Upper lobe of right lung (tissue), 1 donor: Measurements from ENCODE around the gene SACM1L. TPM values are rescaled to one million over a fixed set of nuclear protein-coding genes. Genes with fewer than 3 reads are reported as not detected.
"Not testable (repeated sequence)": the region's sequence is repeated elsewhere in the genome, so short reads cannot be mapped to it uniquely, and the experiment has no call there.

Source experiments
- ATAC-seq: fragments of 200-7000 bp; cut with Tn5 transposase; one replicate; pipeline ENCODE4 v1.9.1; 2020; ENCODE audit warnings: mild to moderate bottlenecking, moderate library complexity
- DNase-seq: peaks from one replicate; pipeline ENCODE4 v3.0.0-alpha.2; 2020
- H3K27ac ChIP-seq: fragments of 200-600 bp; one replicate; pipeline ENCODE4 v1.8.0; 2022
- H3K27me3 ChIP-seq: fragments of 200-600 bp; one replicate; pipeline ENCODE4 v1.8.0; 2022; ENCODE audit warnings: mild to moderate bottlenecking
- H3K36me3 ChIP-seq: fragments of 200-600 bp; one replicate; pipeline ENCODE4 v1.8.0; 2022
- H3K4me1 ChIP-seq: fragments of 200-600 bp; one replicate; pipeline ENCODE4 v1.8.0; 2022
- H3K4me3 ChIP-seq: fragments of 200-600 bp; one replicate; pipeline ENCODE4 v1.8.0; 2022; ENCODE audit warnings: mild to moderate bottlenecking
- H3K9me3 ChIP-seq: fragments of 200-600 bp; one replicate; pipeline ENCODE4 v1.8.0; 2022
- intact Hi-C: fragments of 100-400 bp; cut with DNase I; formaldehyde crosslinking; loops from one replicate; pipeline ENCODE4 v1.11.0; 2022
- total RNA-seq: library from RNA; stranded (reverse); fragmentation: NEBNext Ultra II Directional; extraction: Animal tissue kit (Norgen Biotek cat#: 25700); gene quantifications from one replicate; pipeline ENCODE4 v1.2.1, GENCODE V29; 2021
- TF ChIP-seq, protein P1 (sequence below): fragments of 200-600 bp; IDR thresholded peaks from one replicate; pipeline ENCODE4 v1.8.0; 2022; ENCODE audit warnings: antibody characterized with exemption
- donor health status: DM: no; HTN: yes; CAD: no; lungs with severe emphysema.

Gene SACM1L
- total RNA-seq, 1 donor from 2014 or later = 77.1 TPM

GRCh38 chr3:45746165-45746776, 57.1 kb downstream of the SACM1L start:
- intact Hi-C loops = no loop called here
- H3K4me3 ChIP-seq = no peak overlapping the region
- peak; percentile 49 for ATAC-seq
- H3K36me3 ChIP-seq = peaks cover 50% of the 10 kb centered on the region
- H3K4me1 ChIP-seq = no peaks in the 10 kb centered on the region
- H3K9me3 ChIP-seq = no peaks in the 10 kb centered on the region
- H3K27me3 ChIP-seq = no peaks in the 10 kb centered on the region
- no peak for DNase-seq
- TF ChIP-seq, protein P1, sequence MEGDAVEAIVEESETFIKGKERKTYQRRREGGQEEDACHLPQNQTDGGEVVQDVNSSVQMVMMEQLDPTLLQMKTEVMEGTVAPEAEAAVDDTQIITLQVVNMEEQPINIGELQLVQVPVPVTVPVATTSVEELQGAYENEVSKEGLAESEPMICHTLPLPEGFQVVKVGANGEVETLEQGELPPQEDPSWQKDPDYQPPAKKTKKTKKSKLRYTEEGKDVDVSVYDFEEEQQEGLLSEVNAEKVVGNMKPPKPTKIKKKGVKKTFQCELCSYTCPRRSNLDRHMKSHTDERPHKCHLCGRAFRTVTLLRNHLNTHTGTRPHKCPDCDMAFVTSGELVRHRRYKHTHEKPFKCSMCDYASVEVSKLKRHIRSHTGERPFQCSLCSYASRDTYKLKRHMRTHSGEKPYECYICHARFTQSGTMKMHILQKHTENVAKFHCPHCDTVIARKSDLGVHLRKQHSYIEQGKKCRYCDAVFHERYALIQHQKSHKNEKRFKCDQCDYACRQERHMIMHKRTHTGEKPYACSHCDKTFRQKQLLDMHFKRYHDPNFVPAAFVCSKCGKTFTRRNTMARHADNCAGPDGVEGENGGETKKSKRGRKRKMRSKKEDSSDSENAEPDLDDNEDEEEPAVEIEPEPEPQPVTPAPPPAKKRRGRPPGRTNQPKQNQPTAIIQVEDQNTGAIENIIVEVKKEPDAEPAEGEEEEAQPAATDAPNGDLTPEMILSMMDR = no peak
- H3K27ac ChIP-seq = no peak overlapping the region

DNA sequence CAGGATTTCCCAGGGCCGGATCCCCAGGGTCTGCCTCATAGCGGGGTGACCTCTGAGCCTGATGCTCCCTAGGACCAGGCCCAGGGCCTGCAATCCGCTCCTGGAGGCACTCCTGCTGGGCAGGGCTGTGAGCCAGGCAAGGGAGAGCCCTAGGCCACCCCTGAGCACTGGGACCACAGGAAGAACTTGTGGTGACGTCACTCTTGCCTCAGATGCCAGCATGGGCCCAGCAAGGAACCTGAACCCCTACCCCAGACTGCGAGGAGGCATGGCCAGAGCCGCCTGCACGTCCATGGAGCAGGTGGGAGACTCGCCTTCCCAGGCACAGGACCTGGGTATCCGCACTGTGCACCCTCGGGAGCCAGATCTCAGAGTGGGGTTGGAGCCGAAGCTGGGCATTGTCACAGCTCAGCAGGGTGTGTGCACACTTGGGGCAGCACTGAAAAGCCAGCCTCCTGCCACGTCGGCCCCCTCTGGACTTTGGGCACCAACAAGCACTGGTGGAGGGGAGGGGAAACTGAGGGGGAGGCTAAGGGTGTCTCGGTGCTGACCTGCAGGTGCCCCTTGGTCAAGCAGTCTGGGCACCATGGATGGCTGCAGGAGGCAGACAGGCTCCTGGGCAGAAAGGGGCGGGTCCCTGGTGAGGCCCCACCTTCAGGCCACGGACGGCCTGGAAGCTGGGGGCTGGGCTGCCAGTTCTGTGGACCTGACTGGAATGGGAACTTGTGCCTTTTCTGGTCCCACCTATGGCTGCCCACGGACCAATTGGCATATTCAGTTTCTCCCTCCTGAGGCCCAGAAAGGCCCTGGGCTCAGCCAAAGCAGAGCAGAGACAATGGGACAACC, 57.8 kb downstream of the SACM1L start:
- ATAC-seq = peak; percentile 48
- H3K4me3 ChIP-seq = no peak overlapping the region
- intact Hi-C loops = no loop called here
- H3K27me3 ChIP-seq = no peaks in the 10 kb centered on the region
- H3K9me3 ChIP-seq = no peaks in the 10 kb centered on the region
- no peaks in the 10 kb centered on the region for H3K4me1 ChIP-seq
- no peak for DNase-seq
- TF ChIP-seq, protein P1 = no peak
- H3K27ac ChIP-seq = no peak overlapping the region
- H3K36me3 ChIP-seq = peaks cover 43% of the 10 kb centered on the region

DNA sequence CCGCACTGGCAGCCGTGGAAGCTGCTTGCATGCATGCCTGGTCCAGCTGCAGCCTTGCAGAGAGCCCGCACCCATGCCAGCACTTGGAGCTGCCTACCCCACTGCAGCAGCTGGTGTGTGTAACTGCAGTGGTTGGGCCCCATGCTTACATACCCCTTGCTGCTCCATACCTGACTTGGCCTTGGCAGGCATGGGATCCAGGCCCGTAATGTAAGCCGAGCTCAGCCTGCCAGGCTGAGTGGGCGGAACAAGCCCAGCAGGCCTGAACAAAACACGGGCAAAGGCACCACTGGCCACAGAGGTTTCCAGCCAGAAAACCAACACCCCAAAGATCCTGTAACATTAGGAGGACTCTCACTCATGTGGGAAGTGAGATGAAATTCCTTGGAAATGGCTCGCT, 58.9 kb downstream of the SACM1L start:
- H3K27me3 ChIP-seq = no peaks in the 10 kb centered on the region
- no peaks in the 10 kb centered on the region for H3K9me3 ChIP-seq
- H3K4me1 ChIP-seq = no peaks in the 10 kb centered on the region
- ATAC-seq (peak; percentile 19), DNase-seq (no peak)
- no peak overlapping the region for H3K27ac ChIP-seq
- intact Hi-C loops = no loop called here
- TF ChIP-seq, protein P1 = no peak
- H3K4me3 ChIP-seq = no peak overlapping the region
- peaks cover 33% of the 10 kb centered on the region for H3K36me3 ChIP-seq

DNA sequence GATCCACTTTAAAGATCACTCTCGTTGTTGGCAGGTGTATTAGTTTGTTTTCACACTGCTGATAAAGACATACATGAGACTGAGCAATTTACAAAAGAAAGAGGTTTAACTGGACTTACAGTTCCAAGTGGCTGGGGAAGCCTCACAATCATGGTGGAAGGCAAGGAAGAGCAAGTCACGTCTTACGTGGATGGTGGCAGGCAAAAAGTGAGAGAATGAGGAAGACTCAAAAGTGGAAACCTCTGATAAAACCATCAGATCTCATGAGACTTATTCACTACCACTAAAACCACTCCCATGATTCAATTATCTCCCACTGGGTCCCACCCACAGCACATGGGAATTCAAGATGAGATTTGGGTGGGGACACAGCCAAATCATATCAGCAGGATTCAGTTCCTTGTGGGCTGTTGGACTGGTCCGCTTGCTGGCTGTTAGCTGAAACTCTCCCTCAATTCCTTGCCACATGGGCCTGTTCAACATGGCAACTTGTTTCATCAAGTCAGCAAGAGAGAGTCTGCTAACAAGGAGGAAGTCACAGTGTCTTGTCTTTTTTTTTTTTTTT, 59.9 kb downstream of the SACM1L start:
- H3K36me3 ChIP-seq = peaks cover 22% of the 10 kb centered on the region
- H3K9me3 ChIP-seq, H3K27me3 ChIP-seq, H3K27ac ChIP-seq, ATAC-seq, H3K4me1 ChIP-seq, DNase-seq, intact Hi-C loops, H3K4me3 ChIP-seq: not testable (repeated sequence)

GRCh38 chr3:45749880-45750279, 60.7 kb downstream of the SACM1L start:
- Histone ChIP-seq H3K4me1 (no peaks in the 10 kb centered on the region), H3K4me3 (no peak overlapping the region), H3K9me3 (no peaks in the 10 kb centered on the region), H3K36me3 (peaks cover 22% of the 10 kb centered on the region), H3K27ac (no peak overlapping the region), H3K27me3 (no peaks in the 10 kb centered on the region)
- no peak for ATAC-seq
- TF ChIP-seq, protein P1 = no peak
- DNase-seq = no peak
- intact Hi-C loops = no loop called here
